A549 (cell line): ENCODE measurements around the gene SLC35E4. TPM values are rescaled to one million over a fixed set of nuclear protein-coding genes. Genes with fewer than 3 reads are reported as not detected.

Experiments used
- ATAC-seq, 2 experiments: fragments of 200-7000 bp in 1 of 2; fragments of >200 bp in 1 of 2; cut with Nextera tagmentation in 1 of 2; cut with Tn5 transposase in 1 of 2; 3 replicates each; pipeline versions ENCODE4 v1.8.0 to v1.9.1; 2018 to 2020; ENCODE audit warnings: mild to moderate bottlenecking in 1 of 2, moderate library complexity in 1 of 2
- CTCF ChIA-PET: fragments of 300-600 bp; sonication (Branson Sonifier 250); formaldehyde crosslinking; extraction: SDS; loops from one replicate; lab custom pipeline; 2021; ENCODE audit warnings: antibody characterized with exemption, inconsistent platforms; lab: Yijun Ruan, JAX
- POLR2A ChIA-PET: fragments of 350-600 bp; formaldehyde crosslinking; extraction: SDS; loops from one replicate; lab custom pipeline; 2021; ENCODE audit warnings: antibody characterized with exemption, inconsistent platforms; lab: Yijun Ruan, JAX
- DNase-seq, 2 experiments: peaks; one replicate each; pipeline versions ENCODE4 v3.0.0 to v3.0.0-alpha.2; 2011 to 2016; ENCODE audit warnings: low read depth in 1 of 2, low spot score in 1 of 2
- FAIRE-seq: peaks from 2 replicates; lab custom pipeline; 2011; peaks lifted over from hg19 to GRCh38; lab: Jason Lieb, UNC
- H3K27ac ChIP-seq, 2 experiments: fragments of >200 bp; sonication (Bioruptor Twin); formaldehyde crosslinking; 3 replicates each; pipeline ENCODE4 v1.5.1; 2016 to 2017
- H3K4me1 ChIP-seq: fragments of >200 bp; sonication (Bioruptor Twin); formaldehyde crosslinking; 3 replicates; pipeline ENCODE4 v1.6.1; 2016
- H3K4me2 ChIP-seq: fragments of >200 bp; sonication (Bioruptor Twin); formaldehyde crosslinking; 3 replicates; pipeline ENCODE4 v1.6.1; 2016
- H3K4me3 ChIP-seq: fragments of >200 bp; sonication (Bioruptor Twin); formaldehyde crosslinking; 3 replicates; pipeline ENCODE4 v1.5.1; 2016
- H3K9me3 ChIP-seq: fragments of >200 bp; sonication (Bioruptor Twin); formaldehyde crosslinking; 3 replicates; pipeline ENCODE4 v1.6.1; 2016
- BHLHE40 ChIP-seq: IDR thresholded peaks from 2 replicates; pipeline ENCODE4 v1.6.1; 2012; ENCODE audit warnings: low read depth, low read length, inconsistent platforms
- CBX2 ChIP-seq: fragments of 200-600 bp; sonication (generic); IDR thresholded peaks from 2 replicates; pipeline ENCODE4 v1.6.1; 2016; ENCODE audit warnings: low read depth, mild to moderate bottlenecking, borderline replicate concordance
- ESRRA ChIP-seq: fragments of 150-350 bp; IDR thresholded peaks from 2 replicates; pipeline ENCODE4 v1.6.1; 2014; ENCODE audit warnings: mild to moderate bottlenecking, low read length, borderline replicate concordance
- FOSL2 ChIP-seq, 2 experiments: fragments of 450-650 bp in 1 of 2; fragments of >200 bp in 1 of 2; sonication (Bioruptor Twin) in 1 of 2; formaldehyde crosslinking; IDR thresholded peaks; 2 replicates each; pipeline versions ENCODE4 v1.5.0 to v1.6.1; 2016 to 2020; ENCODE audit warnings: mild to moderate bottlenecking in 1 of 2, moderate library complexity in 1 of 2
- HDAC2 ChIP-seq: fragments of 200-600 bp; sonication (generic); IDR thresholded peaks from 2 replicates; pipeline ENCODE4 v1.6.1; 2016
- HES2 ChIP-seq: fragments of >200 bp; sonication (Bioruptor Twin); formaldehyde crosslinking; IDR thresholded peaks from 2 replicates; pipeline ENCODE4 v1.6.1; 2016
- HOXB13 ChIP-seq: fragments of 250-450 bp; sonication (Bioruptor Pico); IDR thresholded peaks from 2 replicates; pipeline ENCODE4 v1.5.0; 2020; ENCODE audit warnings: low read depth, mild to moderate bottlenecking, moderate library complexity
- KDM1A ChIP-seq: fragments of 200-600 bp; sonication (generic); IDR thresholded peaks from 2 replicates; pipeline ENCODE4 v1.6.1; 2016; ENCODE audit warnings: low read depth, mild to moderate bottlenecking
- MAX ChIP-seq: IDR thresholded peaks from 2 replicates; pipeline ENCODE4 v1.6.1; 2012
- MYC ChIP-seq: IDR thresholded peaks from 2 replicates; pipeline ENCODE4 v1.6.1; 2012; ENCODE audit warnings: mild to moderate bottlenecking, inconsistent platforms, low read length, improper control_type of control experiment, borderline replicate concordance
- NFE2L2 ChIP-seq: fragments of 150-350 bp; conservative IDR thresholded peaks from 2 replicates; pipeline ENCODE4 v1.6.1; 2014; ENCODE audit warnings: low read length
- NPAS2 ChIP-seq: fragments of 250-450 bp; sonication (Bioruptor Pico); IDR thresholded peaks from 2 replicates; pipeline ENCODE4 v1.8.0; 2022; ENCODE audit warnings: mild to moderate bottlenecking, moderate library complexity, borderline replicate concordance
- PBX3 ChIP-seq: IDR thresholded peaks from 2 replicates; pipeline ENCODE4 v1.6.1; 2012
- POLR2A ChIP-seq: IDR thresholded peaks from 2 replicates; pipeline ENCODE4 v1.6.1; 2012; ENCODE audit warnings: mild to moderate bottlenecking, low read length
- POLR2AphosphoS2 ChIP-seq: conservative IDR thresholded peaks from 2 replicates; pipeline ENCODE4 v1.6.1; 2012; ENCODE audit warnings: low read length, improper control_type of control experiment, inconsistent platforms
- RARB ChIP-seq: fragments of 250-450 bp; sonication (Bioruptor Pico); IDR thresholded peaks from 2 replicates; pipeline ENCODE4 v1.8.0; 2021; ENCODE audit warnings: mild to moderate bottlenecking, moderate library complexity
- REST ChIP-seq: fragments of 200-600 bp; sonication (generic); IDR thresholded peaks from 2 replicates; pipeline ENCODE4 v1.6.1; 2016; ENCODE audit warnings: antibody characterized with exemption, mild to moderate bottlenecking, moderate library complexity
- RFX5 ChIP-seq: fragments of 450-650 bp; IDR thresholded peaks from 2 replicates; pipeline ENCODE4 v1.7.1; 2014; ENCODE audit warnings: antibody characterized with exemption, mild to moderate bottlenecking, moderate library complexity
- RNF2 ChIP-seq: fragments of 200-600 bp; sonication (generic); IDR thresholded peaks from 2 replicates; pipeline ENCODE4 v1.6.1; 2016; ENCODE audit warnings: low read depth, mild to moderate bottlenecking, antibody characterized with exemption, moderate library complexity, borderline replicate concordance
- TFCP2L1 ChIP-seq: fragments of 250-450 bp; sonication (Bioruptor Pico); IDR thresholded peaks from 2 replicates; pipeline ENCODE4 v1.5.0; 2021; ENCODE audit warnings: mild to moderate bottlenecking
- TP53 ChIP-seq: fragments of 250-450 bp; sonication (Bioruptor Pico); IDR thresholded peaks from 2 replicates; pipeline ENCODE4 v1.5.0; 2021; ENCODE audit warnings: mild to moderate bottlenecking, moderate library complexity
- ZC3H11A ChIP-seq: fragments of 450-650 bp; IDR thresholded peaks from 2 replicates; pipeline ENCODE4 v1.6.1; 2014; ENCODE audit warnings: antibody characterized with exemption, mild to moderate bottlenecking
- ZFP36 ChIP-seq: fragments of 450-650 bp; IDR thresholded peaks from 2 replicates; pipeline ENCODE4 v1.6.1; 2014; ENCODE audit warnings: borderline replicate concordance; ENCODE audit not compliant: partially characterized antibody
- ZNF302 ChIP-seq: fragments of 250-450 bp; sonication (Bioruptor Pico); IDR thresholded peaks from 2 replicates; pipeline ENCODE4 v1.9.0; 2021; ENCODE audit warnings: inconsistent platforms, mild to moderate bottlenecking, moderate library complexity
- ZSCAN20 ChIP-seq: fragments of 250-450 bp; sonication (Bioruptor Pico); IDR thresholded peaks from 2 replicates; pipeline ENCODE4 v1.8.0; 2022; ENCODE audit warnings: mild to moderate bottlenecking, moderate library complexity
- WGBS: methylation state at CpG from one replicate; pipeline ENCODE4 v1.1.6; 2017; ENCODE audit errors: missing lambda C conversion rate; 5-methylcytosine and 5-hydroxymethylcytosine counted together
- polyA plus RNA-seq, 4 experiments: library from polyadenylated mRNA; depleted of rRNA in 3 of 4; stranded (reverse); fragments of >200 nt; fragmentation: RNase III in 1 of 4; extraction: RNeasy Plus Mini Kit Qiagen cat#74134 plus additional on column Dnase treatment in 1 of 4; gene quantifications; 2 replicates in 3 of 4; 3 replicates in 1 of 4; pipeline ENCODE4 v1.2.3, GENCODE V29; 2011 to 2017
- TF ChIP-seq, protein P1 (sequence below): fragments of 150-350 bp; IDR thresholded peaks from 2 replicates; pipeline ENCODE4 v1.6.1; 2014; ENCODE audit warnings: low read depth, mild to moderate bottlenecking, low read length
- TF ChIP-seq, protein P2 (sequence below): IDR thresholded peaks from 2 replicates; pipeline ENCODE4 v1.6.1; 2012; ENCODE audit warnings: low read depth, borderline replicate concordance

SLC35E4 gene
- polyA plus RNA-seq, 2 of the 4 experiments (the other 2 are of a cell fraction), result 2.0 to 3.3 TPM

- no peak for DNase-seq
- no peak for ATAC-seq
- Histone ChIP-seq H3K27ac (no peak overlapping the region), H3K4me1 (peaks cover 6% of the 10 kb centered on the region; the same call in 1 of the 3 replicates), H3K4me3 (no peak overlapping the region), H3K9me3 (no peaks in the 10 kb centered on the region), H3K4me2 (no peak overlapping the region)
- 57% methylated on average over 2 of the region's 2 CpGs for WGBS
- no peak for FAIRE-seq
- POLR2A ChIA-PET, result no interaction called here
- CTCF ChIA-PET, result interaction anchor here (1.3 kb wide), 1 partner anchor 31 kb away, joined by 4 read pairs; no protein-coding TSS in a partner anchor
- TF ChIP-seq ZFP36 (no peak), RFX5 (no peak), HES2 (no peak), NPAS2 (no peak), TP53 (no peak), ZNF302 (CRISPR knock-in tag) (no peak), MAX (no peak), KDM1A (no peak), RARB (CRISPR knock-in tag) (no peak), BHLHE40 (no peak), POLR2A (no peak), ZC3H11A (no peak)
- TF ChIP-seq, protein P1, sequence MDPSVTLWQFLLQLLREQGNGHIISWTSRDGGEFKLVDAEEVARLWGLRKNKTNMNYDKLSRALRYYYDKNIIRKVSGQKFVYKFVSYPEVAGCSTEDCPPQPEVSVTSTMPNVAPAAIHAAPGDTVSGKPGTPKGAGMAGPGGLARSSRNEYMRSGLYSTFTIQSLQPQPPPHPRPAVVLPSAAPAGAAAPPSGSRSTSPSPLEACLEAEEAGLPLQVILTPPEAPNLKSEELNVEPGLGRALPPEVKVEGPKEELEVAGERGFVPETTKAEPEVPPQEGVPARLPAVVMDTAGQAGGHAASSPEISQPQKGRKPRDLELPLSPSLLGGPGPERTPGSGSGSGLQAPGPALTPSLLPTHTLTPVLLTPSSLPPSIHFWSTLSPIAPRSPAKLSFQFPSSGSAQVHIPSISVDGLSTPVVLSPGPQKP, result no peak
Observed at GRCh38 chr22:30665266-30665665, 29.7 kb downstream of the SLC35E4 start.

DNA sequence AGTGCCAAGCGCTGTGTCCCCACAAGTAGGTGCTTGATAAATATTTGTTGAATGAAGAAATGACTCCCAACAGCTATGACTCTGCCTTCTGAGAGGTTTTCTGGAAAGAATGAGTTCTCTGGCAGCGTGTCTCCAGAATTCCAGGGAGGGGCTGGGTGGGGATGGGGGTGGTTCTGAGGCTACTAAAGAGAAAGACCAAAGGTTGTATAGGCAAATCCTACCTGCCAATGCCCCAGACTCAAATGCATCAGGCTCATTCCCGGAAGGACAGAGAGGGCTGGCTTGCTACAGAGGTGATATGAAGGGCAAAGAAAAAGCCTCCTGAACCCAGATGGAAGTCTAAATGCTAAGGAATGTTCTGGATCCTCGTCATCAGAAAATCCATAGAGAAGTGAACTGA, 30.2 kb downstream of the SLC35E4 start:
- POLR2A ChIA-PET, result no interaction called here
- DNase-seq (no peak), ATAC-seq (no peak), FAIRE-seq (no peak)
- whole genome bisulfite sequencing, result 88% methylated on average over 3 of the region's 4 CpGs
- TF ChIP-seq ESRRA (no peak), PBX3 (no peak), CBX2 (no peak), RARB (CRISPR knock-in tag) (no peak), BHLHE40 (no peak), RNF2 (no peak), HDAC2 (no peak)
- TF ChIP-seq, protein P2, sequence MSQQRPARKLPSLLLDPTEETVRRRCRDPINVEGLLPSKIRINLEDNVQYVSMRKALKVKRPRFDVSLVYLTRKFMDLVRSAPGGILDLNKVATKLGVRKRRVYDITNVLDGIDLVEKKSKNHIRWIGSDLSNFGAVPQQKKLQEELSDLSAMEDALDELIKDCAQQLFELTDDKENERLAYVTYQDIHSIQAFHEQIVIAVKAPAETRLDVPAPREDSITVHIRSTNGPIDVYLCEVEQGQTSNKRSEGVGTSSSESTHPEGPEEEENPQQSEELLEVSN, result no peak
- no peak overlapping the region for H3K27ac ChIP-seq
- CTCF ChIA-PET, result no interaction called here
- no peak overlapping the region for H3K4me2 ChIP-seq
- no peak overlapping the region for H3K4me3 ChIP-seq
- peaks cover 6% of the 10 kb centered on the region; the same call in 1 of the 3 replicates for H3K4me1 ChIP-seq
- H3K9me3 ChIP-seq, result no peaks in the 10 kb centered on the region

DNA sequence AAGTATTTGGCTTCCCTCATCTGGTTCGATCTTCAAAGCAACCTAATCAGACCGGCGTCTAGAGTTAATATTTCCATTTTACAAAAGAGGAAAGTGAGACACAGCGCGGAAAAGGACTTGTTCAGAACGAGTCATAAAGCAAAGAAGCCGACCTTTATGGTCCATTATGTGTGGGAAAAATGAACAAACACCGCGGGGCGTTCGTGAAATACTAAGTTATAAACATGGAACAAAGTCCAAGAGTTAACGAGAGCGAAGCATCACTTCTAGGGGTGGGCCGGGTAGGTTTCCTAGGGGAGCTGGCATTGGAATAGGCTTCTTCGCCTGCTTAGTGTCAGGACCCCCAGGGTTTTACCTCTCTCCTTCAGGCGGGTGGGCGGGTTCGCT, 31.5 kb downstream of the SLC35E4 start:
- ATAC-seq (no peak), FAIRE-seq (no peak), DNase-seq (no peak)
- Histone ChIP-seq H3K4me3 (peak overlapping the region; percentile 69), H3K27ac (peak overlapping the region; percentile 69 to 88), H3K9me3 (no peaks in the 10 kb centered on the region), H3K4me1 (peaks cover 6% of the 10 kb centered on the region; the same call in 1 of the 3 replicates), H3K4me2 (peak overlapping the region; percentile 92)
- POLR2A ChIA-PET, result interaction anchor here (0.9 to 1.0 kb wide), 3 partner anchors 31 to 98 kb away, joined by 3 read pairs; partner anchors contain the start of genes SLC35E4 and TCN2
- WGBS, result 4% methylated on average over 15 of the region's 18 CpGs
- CTCF ChIA-PET, result interaction anchor here (0.7 to 2.2 kb wide), 3 partner anchors 12 to 89 kb away, joined by 3 to 12 read pairs (median 3); no protein-coding TSS in a partner anchor
- no peak for TF ChIP-seq FOSL2 (IDR thresholded peaks at IDR 0.05)
- TF ChIP-seq FOSL2 (CRISPR knock-in tag; IDR thresholded peaks at IDR 0.05), result no peak
- TF ChIP-seq ZSCAN20 (CRISPR knock-in tag), result no peak
- no peak for TF ChIP-seq PBX3
- no peak for TF ChIP-seq MYC
- no peak for TF ChIP-seq NFE2L2
- no peak for TF ChIP-seq ZFP36
- TF ChIP-seq NPAS2, result no peak
- no peak for TF ChIP-seq POLR2AphosphoS2
- TF ChIP-seq HOXB13, result no peak
- TF ChIP-seq TFCP2L1 (CRISPR knock-in tag), result no peak
- no peak for TF ChIP-seq REST
